Peyer's patch (tissue), 4 donors: ENCODE measurements around the gene TMEM128.

Experiments used
- POLR2A ChIP-seq, 2 donors: fragments of 450-650 bp; IDR thresholded peaks; one replicate each; pipeline ENCODE4 v1.5.1; 2017; ENCODE audit warnings: antibody characterized with exemption in 2 of 2, mild to moderate bottlenecking in 2 of 2, moderate library complexity in 2 of 2
- TF ChIP-seq, protein P1 (sequence below), 6 experiments: fragments of 450-650 bp in 4 of 6; fragments of 200-600 bp in 2 of 6; sonication (generic) in 1 of 6; IDR thresholded peaks; one replicate each; pipeline ENCODE4 v1.5.1; 2017 to 2019; ENCODE audit warnings: antibody characterized with exemption in 6 of 6, mild to moderate bottlenecking in 3 of 6, moderate library complexity in 1 of 6

DNA sequence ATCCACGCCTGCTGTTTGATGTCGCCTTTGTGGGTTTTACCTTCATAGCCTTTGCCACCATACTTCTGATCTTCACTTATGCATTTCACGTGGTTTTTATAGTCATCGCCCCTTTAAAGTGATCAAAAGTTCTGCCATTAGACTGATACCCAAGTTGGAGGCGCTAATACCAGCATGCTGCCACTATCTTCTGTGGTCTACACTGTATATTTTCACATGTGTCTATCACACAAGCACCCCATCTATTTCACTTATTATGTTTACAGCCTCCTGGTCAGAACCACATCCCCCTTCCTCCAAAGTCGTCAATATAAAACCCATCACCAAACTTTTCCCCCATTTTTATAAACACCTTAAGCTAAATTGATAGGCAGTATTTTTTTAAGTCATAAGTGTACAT lies 33.8 kb upstream of the TMEM128 start:
- TF ChIP-seq, protein P1, sequence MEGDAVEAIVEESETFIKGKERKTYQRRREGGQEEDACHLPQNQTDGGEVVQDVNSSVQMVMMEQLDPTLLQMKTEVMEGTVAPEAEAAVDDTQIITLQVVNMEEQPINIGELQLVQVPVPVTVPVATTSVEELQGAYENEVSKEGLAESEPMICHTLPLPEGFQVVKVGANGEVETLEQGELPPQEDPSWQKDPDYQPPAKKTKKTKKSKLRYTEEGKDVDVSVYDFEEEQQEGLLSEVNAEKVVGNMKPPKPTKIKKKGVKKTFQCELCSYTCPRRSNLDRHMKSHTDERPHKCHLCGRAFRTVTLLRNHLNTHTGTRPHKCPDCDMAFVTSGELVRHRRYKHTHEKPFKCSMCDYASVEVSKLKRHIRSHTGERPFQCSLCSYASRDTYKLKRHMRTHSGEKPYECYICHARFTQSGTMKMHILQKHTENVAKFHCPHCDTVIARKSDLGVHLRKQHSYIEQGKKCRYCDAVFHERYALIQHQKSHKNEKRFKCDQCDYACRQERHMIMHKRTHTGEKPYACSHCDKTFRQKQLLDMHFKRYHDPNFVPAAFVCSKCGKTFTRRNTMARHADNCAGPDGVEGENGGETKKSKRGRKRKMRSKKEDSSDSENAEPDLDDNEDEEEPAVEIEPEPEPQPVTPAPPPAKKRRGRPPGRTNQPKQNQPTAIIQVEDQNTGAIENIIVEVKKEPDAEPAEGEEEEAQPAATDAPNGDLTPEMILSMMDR (IDR thresholded peaks at IDR 0.05) = no peak
- TF ChIP-seq POLR2A (IDR thresholded peaks at IDR 0.05) = no peak
